Skeletal muscle cell (primary cell): ENCODE results near the gene KCNA1.
"Not testable (repeated sequence)": the region's sequence is repeated elsewhere in the genome, so short reads cannot be mapped to it uniquely, and the experiment has no call there.

Experiments used
- DNase-seq: peaks from one replicate; pipeline ENCODE4 v3.0.0-alpha.2; 2010; ENCODE audit warnings: low read depth
- H3K4me3 ChIP-seq: 2 replicates; pipeline ENCODE4 v1.5.1; 2011; ENCODE audit warnings: low read depth, mild to moderate bottlenecking, control low read depth, low read length, moderate library complexity

KCNA1 gene

GRCh38 chr12:4909734-4910501, at the start of gene KCNA1:
TSS of gene KCNA1 (plus strand) at chr12:4909905. CDS start at chr12:4911379, 1,474 bp downstream.
- no peak for DNase-seq
- peak within 1 kb of the TSS; percentile 42 for H3K4me3 ChIP-seq

- no peak overlapping the region for H3K4me3 ChIP-seq
- DNase-seq = no peak
Observed at GRCh38 chr12:4860741-4861140, 49.0 kb upstream of the KCNA1 start.

- H3K4me3 ChIP-seq = no peak overlapping the region
- DNase-seq = no peak
Observed at GRCh38 chr12:4862809-4863208, 46.9 kb upstream of the KCNA1 start.

- DNase-seq = no peak
- H3K4me3 ChIP-seq = no peak overlapping the region
Observed at GRCh38 chr12:4864575-4864974, 45.1 kb upstream of the KCNA1 start.

- DNase-seq = no peak
- H3K4me3 ChIP-seq = no peak overlapping the region
Observed at GRCh38 chr12:4865246-4865645, 44.5 kb upstream of the KCNA1 start.

GRCh38 chr12:4866299-4866698, 43.4 kb upstream of the KCNA1 start:
- DNase-seq = no peak
- no peak overlapping the region for H3K4me3 ChIP-seq

- no peak for DNase-seq
- no peak overlapping the region for H3K4me3 ChIP-seq
Observed at GRCh38 chr12:4867384-4867783, 42.3 kb upstream of the KCNA1 start.

GRCh38 chr12:4870423-4870822, 39.3 kb upstream of the KCNA1 start:
- H3K4me3 ChIP-seq = no peak overlapping the region

GRCh38 chr12:4871514-4871913, 38.2 kb upstream of the KCNA1 start:
- DNase-seq = no peak
- H3K4me3 ChIP-seq = no peak overlapping the region

More at GRCh38 chr12:4870423-4870822, 39.3 kb upstream of the KCNA1 start:
- DNase-seq = no peak

- no peak overlapping the region for H3K4me3 ChIP-seq
- no peak for DNase-seq
Observed at GRCh38 chr12:4873947-4874346, 35.8 kb upstream of the KCNA1 start.

GRCh38 chr12:4874671-4875070, 35.0 kb upstream of the KCNA1 start:
- no peak for DNase-seq
- H3K4me3 ChIP-seq = no peak overlapping the region

GRCh38 chr12:4879481-4879880, 30.2 kb upstream of the KCNA1 start:
- DNase-seq, H3K4me3 ChIP-seq: not testable (repeated sequence)

GRCh38 chr12:4881266-4882064, 28.2 kb upstream of the KCNA1 start:
- no peak overlapping the region for H3K4me3 ChIP-seq
- no peak for DNase-seq

- no peak for DNase-seq
- no peak overlapping the region for H3K4me3 ChIP-seq
Observed at GRCh38 chr12:4891866-4892265, 17.8 kb upstream of the KCNA1 start.

GRCh38 chr12:4892418-4892817, 17.3 kb upstream of the KCNA1 start:
- H3K4me3 ChIP-seq = no peak overlapping the region
- no peak for DNase-seq

GRCh38 chr12:4894019-4894418, 15.7 kb upstream of the KCNA1 start:
- no peak for DNase-seq
- H3K4me3 ChIP-seq = no peak overlapping the region

- H3K4me3 ChIP-seq = no peak overlapping the region
- no peak for DNase-seq
Observed at GRCh38 chr12:4899364-4899763, 10.3 kb upstream of the KCNA1 start.

- DNase-seq = peak; percentile 66
- H3K4me3 ChIP-seq = no peak overlapping the region
Observed at GRCh38 chr12:4900327-4900726, 9.4 kb upstream of the KCNA1 start.

- no peak for DNase-seq
- no peak overlapping the region for H3K4me3 ChIP-seq
Observed at GRCh38 chr12:4905316-4905715, 4.4 kb upstream of the KCNA1 start.

- DNase-seq = no peak
- peak overlapping the region; percentile 42 for H3K4me3 ChIP-seq
Observed at GRCh38 chr12:4908684-4909409, 858 bp upstream of the KCNA1 start.
